ENCODE data around the gene TEX19. TPM values are rescaled to one million over a fixed set of nuclear protein-coding genes. Genes with fewer than 3 reads are reported as not detected.

The TEX19 gene, protein sequence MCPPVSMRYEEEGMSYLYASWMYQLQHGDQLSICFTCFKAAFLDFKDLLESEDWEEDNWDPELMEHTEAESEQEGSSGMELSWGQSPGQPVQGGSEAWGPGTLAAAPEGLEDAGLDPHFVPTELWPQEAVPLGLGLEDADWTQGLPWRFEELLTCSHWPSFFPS
- total RNA-seq = not detected in 2 replicates

DNA sequence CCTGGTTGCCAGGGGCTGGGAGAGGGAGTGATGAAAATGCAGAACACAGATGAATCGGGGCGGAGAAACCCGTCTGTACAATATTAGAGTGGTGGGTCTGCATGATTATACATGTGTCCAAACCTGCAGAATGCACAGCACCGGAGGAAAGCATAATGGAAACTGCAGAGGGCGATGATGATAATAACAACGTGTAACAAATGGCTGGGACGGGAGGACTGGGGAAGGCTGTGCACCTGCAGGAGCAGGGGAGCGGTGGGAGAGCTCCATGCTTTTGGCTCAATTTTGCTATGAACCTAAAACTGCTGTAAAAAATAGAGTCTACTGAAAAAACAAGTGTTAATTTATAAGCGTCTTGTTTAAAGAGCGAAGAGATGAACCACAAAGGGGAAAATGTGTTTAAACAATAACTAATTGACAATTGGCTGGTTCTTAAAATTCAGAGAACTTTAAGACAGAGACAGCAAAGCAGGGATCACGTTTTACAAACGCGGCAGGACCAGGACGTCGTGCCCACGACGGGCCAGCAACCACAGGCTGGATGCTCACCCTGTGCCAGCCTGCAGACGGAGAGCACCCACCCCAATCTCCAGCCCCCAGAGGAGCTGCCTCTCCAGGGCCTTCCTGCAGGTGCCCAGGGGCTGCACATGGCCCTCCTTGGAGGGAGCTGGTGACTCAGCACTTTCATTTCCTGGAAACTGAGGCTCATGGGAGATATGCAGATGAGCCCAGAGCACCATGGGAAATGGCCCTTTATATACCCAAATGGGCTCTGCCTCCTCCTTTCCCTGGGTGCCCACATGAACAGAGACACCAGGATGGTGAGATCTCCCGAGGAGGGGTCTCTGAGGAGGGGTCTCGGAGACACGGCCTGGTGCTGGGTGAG lies at the start of gene TEX19:
Gene TEX19 (plus strand): TSS at position 783 of the 886 bp plus-strand sequence. CDS start 2,904 bp downstream, outside the sequence.
- DNase-seq (ENCODE audit: extremely low read depth, low read depth, low spot score) = no peak

- DNase-seq (ENCODE audit: extremely low read depth, low read depth, low spot score) = no peak
These were observed 49.1 kb upstream of the TEX19 start for GRCh38 chr17:82309656-82310570.

DNA sequence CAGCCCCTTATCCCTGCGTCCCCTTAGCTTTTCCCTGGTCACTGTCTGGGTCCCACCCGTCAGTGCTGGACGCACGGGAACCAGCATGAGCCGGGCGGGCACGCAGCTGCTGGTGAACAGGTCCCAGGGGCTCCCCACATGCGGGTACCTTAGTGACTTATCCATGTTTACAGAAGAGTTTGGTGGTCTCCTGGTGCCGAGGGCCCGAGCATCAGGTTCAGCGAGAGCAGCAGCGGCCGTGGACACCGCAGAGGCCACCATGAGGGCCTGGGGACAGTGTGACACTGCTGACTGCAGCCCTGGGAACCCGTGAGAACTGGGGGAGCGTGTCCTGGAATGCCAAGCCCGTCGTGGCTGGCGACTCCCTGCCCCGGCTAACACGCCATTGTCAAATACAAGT lies 48.2 kb upstream of the TEX19 start:
- DNase-seq (ENCODE audit: extremely low read depth, low read depth, low spot score) = no peak

- no peak for DNase-seq (ENCODE audit: extremely low read depth, low read depth, low spot score)
These were observed 47.1 kb upstream of the TEX19 start for GRCh38 chr17:82311971-82312370.

DNA sequence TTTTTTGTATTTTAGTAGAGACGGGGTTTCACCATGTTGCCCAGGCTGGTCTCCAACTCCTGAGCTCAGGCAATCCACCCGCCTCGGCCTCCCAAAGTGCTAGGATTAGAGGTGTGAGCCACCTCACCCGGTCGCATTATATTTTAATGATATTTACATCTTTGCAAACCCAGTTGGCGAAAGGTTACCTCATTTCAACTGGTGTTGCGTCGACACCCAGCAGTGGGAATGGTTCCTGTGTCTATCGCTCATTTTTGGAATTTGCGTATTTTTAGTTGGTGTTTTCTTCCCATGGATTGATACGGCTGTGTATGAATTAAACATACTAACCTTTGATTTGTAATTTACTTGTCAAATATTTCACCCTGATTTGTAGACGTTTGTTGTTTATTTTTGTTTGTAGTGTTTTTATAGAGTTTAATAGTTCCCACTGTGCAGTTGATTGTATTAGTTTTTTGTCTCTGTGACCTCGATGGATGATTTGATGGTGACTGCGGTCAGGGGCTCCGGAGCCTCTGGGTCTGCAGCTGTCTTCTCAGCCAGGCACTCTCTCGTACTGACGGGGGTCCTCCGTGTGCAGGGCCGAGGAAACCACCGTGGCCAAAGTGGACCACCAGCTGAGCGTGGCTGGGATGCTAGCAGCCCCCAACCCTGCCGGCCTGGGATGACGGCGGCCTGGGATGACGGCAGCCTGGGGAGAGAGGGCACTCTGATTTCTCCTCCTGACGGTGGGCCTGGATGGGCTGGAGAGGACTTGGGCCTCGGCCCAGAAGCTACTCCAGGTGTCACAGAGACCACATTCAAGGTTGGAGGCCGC lies 45.6 kb upstream of the TEX19 start:
- no peak for DNase-seq (ENCODE audit: extremely low read depth, low read depth, low spot score)

DNA sequence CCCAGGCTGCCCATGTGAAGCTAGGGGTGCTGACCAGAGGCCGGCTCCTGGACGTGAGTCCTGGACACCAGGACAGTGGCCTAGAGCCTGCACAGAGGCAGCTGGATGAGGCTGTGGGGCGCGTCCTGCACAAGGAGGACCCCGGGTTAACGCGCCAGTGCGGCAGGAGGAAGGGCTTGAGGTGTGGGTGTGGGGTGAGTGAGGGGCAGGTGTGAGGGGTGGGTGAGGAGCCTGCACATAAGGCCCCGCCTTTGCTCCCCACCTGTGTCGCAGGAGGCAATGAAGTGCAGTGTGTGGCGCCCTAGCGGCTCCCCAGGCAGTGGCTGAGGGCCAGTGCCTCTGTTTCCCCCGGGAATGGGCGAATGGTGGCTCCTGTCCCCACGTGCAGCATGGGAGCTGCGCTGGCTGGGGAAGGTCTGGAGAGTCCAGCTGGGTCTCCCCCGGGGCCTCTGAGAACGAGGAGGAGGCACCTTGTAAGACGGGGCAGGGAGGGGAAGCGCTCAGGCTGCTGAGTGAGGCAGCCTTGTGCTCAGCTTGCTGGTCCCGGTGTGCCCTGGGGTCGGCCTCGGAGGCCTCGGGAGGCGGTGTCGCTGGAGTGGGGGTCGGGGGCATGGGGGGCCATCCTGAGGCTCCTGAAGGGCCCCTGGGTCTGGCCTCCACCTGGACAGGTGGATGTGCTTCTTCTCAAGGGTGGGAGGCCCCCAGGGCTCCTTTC lies 44.9 kb upstream of the TEX19 start:
- no peak for DNase-seq (ENCODE audit: extremely low read depth, low read depth, low spot score)

- DNase-seq (ENCODE audit: extremely low read depth, low read depth, low spot score) = no peak
These were observed 44.1 kb upstream of the TEX19 start for GRCh38 chr17:82314727-82315605.

DNA sequence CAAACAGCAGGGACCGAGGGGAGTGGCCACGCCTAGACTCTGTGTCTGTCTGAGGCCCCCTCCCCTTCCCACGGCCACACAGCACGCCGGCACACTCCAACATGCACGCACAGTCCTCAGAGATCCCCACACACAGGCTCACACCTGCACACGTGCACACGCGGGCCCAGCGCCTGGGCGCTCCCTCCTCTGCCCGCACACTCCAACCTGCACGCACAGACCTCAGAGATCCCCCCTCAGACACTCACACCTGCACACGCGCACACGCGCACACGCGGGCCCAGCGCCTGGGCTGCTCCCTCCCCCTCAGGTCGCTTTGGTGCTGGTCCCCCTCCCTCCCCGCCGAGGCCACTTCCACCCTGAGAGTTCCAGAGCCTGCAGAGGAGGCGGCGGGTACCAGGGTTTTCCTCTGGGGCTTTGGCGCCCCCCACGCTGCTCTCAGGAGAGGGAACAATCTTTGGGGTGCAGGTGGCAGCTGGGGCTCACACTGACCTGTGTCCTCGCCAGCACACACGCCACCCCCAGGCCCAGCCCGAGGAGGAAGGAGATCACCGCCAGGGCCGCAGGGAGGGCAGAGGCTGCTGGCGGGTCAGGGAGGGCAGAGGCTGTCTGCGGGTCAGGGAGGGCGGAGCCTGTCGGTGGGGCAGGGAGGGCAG lies 43.2 kb upstream of the TEX19 start:
- no peak for DNase-seq (ENCODE audit: extremely low read depth, low read depth, low spot score)

DNA sequence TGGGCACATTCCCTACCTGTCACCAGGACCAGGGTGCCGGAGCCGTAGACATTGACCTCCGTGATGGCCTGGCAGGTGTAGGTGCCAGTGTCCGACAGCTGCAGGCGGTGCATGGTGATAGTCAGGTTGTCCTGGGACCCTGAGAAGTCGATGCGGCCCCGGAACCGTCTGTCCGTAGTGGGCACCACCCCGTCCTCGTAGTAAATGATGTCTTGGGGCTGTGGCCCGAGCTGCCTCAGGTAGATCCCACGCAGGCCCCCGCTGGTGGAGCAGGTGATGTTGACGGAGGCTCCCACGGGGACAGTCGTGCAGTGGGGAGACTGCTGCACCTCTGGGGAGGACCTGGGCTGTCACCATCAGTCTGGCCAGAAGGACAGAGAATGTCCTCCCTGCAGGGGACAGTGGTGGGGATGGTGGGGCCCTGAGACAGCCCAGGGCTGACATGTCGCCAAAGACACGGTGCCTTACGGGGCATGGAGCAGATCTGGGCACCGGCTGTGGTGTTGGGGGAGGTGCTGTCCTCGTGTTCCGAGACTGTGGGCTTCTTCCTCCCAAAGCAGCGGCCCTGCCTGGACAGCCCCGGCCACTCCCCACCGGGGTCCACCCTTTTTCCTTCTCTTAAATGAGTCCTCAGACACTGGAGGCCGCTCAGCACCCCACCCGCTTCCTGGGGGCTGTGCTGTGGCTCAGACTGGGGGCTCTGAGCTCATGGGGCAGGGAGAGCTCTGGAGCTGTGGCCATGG lies 42.2 kb upstream of the TEX19 start:
- no peak for DNase-seq (ENCODE audit: extremely low read depth, low read depth, low spot score)

- no peak for DNase-seq (ENCODE audit: extremely low read depth, low read depth, low spot score)
These were observed 41.5 kb upstream of the TEX19 start, which contains the start of gene CD7 for GRCh38 chr17:82317394-82318168. TSS of gene CD7 (minus strand) at chr17:82317608. CDS start at chr17:82317495, 113 bp downstream.

GRCh38 chr17:82318169-82318498 lies 40.9 kb upstream of the TEX19 start:
- no peak for DNase-seq (ENCODE audit: extremely low read depth, low read depth, low spot score)

DNA sequence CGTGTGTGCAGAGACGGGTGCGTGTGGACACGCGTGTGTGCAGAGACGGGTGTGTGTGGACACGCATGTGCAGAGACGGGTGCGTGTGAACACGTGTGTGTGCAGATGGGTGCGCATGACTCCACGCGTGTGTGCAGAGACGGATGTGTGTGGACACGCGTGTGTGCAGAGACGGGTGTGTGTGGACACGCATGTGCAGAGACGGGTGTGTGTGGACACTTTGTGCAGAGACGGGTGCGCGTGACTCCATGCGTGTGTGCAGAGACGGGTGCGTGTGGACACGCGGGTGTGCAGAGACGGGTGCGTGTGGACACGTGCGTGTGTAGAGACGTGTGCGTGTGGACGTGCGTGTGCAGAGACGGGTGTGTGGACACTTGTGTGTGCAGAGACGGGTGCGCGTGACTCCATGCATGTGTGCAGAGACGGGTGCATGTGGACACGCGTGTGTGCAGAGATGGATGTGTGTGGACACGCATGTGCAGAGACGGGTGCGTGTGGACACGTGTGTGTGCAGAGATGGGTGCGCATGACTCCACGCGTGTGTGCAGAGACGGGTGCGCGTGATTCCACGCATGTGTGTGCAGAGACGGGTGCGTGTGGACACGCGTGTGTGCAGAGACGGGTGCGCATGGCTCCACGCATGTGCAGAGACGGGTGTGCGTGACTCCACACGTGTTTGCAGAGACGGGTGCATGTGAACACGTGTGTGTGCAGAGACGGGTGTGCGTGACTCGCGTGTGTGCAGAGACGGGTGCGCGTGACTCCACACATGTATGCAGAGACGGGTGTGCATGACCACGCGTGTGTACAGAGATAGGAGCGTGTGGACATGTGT lies 40.1 kb upstream of the TEX19 start:
- DNase-seq (ENCODE audit: extremely low read depth, low read depth, low spot score) = no peak

- no peak for DNase-seq (ENCODE audit: extremely low read depth, low read depth, low spot score)
These were observed 39.4 kb upstream of the TEX19 start for GRCh38 chr17:82319619-82320062.

DNA sequence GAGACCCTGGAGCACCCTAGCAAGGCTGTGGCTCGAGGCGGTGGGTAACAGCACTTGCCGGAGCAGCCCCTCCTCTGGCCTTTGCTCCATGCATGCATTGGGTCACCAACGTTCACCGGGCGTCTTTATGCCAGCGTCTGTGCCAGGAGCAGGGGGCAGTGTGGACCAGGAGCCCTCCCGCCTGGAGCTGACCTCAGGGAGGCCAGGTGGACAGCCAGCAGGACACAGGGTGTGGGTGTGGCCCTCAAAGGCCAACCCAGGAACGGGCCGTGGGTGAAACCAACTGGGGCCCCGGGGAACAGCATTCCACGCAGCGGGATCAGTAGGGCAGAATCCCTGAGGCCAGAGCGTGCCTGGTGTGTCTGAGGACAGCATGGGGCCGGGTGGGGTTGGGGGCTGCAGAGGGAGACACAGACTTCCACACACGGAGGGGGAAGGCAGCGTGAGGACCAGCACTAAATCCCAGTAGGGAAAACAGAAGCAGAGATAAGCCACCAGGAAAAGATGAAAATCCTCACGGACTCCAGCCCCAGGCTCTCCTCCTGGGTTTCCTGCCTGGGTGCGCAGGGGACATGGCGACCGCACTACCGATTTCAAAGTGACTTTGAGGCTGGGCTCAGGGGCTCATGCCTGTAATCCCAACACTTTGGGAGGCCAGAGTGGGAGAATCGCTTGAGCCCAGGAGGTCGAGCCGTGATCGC lies 38.8 kb upstream of the TEX19 start:
- no peak for DNase-seq (ENCODE audit: extremely low read depth, low read depth, low spot score)

Measured in glomerular endothelial cell (primary cell).